C4-2B (cell line): ENCODE measurements around the gene NKX2-2.

Experiments used
- ZFX ChIP-seq: fragments of 450-650 bp; IDR thresholded peaks from 2 replicates; pipeline ENCODE4 v1.6.1; 2017
- TF ChIP-seq, protein P1 (sequence below): fragments of 450-650 bp; conservative IDR thresholded peaks from 2 replicates; pipeline ENCODE4 v1.5.1; 2017; ENCODE audit warnings: mild to moderate bottlenecking

DNA sequence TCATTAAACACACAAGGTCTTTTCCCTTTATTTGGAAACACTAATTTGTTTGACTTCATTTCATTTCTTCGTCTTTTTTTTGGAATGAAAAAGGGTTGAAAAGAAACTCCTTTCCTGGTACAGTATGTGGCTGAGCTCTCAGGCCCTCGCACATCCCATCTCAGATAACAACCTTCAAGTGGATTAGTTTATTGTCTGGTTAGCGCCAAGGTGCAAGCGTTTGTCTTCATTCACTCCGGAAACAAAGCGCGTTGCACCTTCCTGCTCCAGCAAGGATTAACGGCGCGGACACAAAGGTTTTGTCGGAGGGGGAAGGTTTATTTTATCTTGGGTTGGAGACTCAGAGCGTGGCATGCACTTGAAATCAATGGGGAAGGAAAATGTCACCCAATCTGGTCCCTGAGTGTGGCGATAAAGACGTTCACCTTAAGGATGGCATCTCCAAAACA is 5.3 kb upstream of the NKX2-2 start:
- TF ChIP-seq, protein P1, sequence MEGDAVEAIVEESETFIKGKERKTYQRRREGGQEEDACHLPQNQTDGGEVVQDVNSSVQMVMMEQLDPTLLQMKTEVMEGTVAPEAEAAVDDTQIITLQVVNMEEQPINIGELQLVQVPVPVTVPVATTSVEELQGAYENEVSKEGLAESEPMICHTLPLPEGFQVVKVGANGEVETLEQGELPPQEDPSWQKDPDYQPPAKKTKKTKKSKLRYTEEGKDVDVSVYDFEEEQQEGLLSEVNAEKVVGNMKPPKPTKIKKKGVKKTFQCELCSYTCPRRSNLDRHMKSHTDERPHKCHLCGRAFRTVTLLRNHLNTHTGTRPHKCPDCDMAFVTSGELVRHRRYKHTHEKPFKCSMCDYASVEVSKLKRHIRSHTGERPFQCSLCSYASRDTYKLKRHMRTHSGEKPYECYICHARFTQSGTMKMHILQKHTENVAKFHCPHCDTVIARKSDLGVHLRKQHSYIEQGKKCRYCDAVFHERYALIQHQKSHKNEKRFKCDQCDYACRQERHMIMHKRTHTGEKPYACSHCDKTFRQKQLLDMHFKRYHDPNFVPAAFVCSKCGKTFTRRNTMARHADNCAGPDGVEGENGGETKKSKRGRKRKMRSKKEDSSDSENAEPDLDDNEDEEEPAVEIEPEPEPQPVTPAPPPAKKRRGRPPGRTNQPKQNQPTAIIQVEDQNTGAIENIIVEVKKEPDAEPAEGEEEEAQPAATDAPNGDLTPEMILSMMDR = no peak
- no peak for TF ChIP-seq ZFX
